ENCODE results near the gene NCS1.

NCS1 gene

DNA sequence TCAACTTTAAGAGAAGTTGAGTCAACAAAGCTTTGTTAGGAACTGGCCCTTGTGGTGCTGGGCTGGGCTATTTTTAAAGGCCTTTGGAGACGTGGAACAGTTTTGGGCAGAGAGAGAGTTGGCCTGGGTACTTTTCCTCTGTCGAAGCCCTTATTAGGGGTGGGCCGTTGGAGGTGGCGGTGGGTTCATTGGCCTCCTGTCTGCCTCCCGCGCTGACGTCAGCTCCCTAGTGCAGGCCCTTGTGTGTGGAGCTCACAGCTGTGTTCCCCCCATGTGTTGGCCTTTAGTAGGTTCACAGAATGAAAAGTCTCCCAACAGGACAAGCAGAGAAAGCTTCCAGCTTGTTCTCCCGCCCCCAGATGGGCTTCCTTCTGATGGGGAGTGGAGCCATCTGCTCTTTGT lies 2.7 kb downstream of the NCS1 start:
- Histone ChIP-seq H3K36me3 (ENCODE audit: control insufficient read depth, low read length) (no peaks in the 10 kb centered on the region), H3K9me3 (ENCODE audit: control insufficient read depth, insufficient read depth, low read length) (no peaks in the 10 kb centered on the region), H3K4me1 (ENCODE audit: control insufficient read depth, low read length) (no peaks in the 10 kb centered on the region), H3K27ac (ENCODE audit: low read depth, low read length) (no peak overlapping the region), H4K20me1 (ENCODE audit: control insufficient read depth, insufficient read depth, low read depth, low read length) (no peaks in the 10 kb centered on the region), H3K4me2 (ENCODE audit: low read length) (no peak overlapping the region), H3K9me2 (replicated peaks; ENCODE audit: control insufficient read depth, low read length) (no peaks in the 10 kb centered on the region), H3K79me2 (ENCODE audit: control insufficient read depth, low read length) (no peaks in the 10 kb centered on the region), H3K27me3 (ENCODE audit: control insufficient read depth, low read length) (no peaks in the 10 kb centered on the region), H3F3A (ENCODE audit: control insufficient read depth, insufficient read depth) (no peaks in the 10 kb centered on the region), H3K4me3 (ENCODE audit: low read length) (no peak overlapping the region)
- TF ChIP-seq EZH2phosphoT487 (IDR thresholded peaks at IDR 0.05; ENCODE audit: borderline replicate concordance, low read length), result no peak
- TF ChIP-seq, protein P1, sequence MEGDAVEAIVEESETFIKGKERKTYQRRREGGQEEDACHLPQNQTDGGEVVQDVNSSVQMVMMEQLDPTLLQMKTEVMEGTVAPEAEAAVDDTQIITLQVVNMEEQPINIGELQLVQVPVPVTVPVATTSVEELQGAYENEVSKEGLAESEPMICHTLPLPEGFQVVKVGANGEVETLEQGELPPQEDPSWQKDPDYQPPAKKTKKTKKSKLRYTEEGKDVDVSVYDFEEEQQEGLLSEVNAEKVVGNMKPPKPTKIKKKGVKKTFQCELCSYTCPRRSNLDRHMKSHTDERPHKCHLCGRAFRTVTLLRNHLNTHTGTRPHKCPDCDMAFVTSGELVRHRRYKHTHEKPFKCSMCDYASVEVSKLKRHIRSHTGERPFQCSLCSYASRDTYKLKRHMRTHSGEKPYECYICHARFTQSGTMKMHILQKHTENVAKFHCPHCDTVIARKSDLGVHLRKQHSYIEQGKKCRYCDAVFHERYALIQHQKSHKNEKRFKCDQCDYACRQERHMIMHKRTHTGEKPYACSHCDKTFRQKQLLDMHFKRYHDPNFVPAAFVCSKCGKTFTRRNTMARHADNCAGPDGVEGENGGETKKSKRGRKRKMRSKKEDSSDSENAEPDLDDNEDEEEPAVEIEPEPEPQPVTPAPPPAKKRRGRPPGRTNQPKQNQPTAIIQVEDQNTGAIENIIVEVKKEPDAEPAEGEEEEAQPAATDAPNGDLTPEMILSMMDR (IDR thresholded peaks at IDR 0.05; ENCODE audit: low read depth, low read length, poor library complexity, severe bottlenecking), result no peak

DNA sequence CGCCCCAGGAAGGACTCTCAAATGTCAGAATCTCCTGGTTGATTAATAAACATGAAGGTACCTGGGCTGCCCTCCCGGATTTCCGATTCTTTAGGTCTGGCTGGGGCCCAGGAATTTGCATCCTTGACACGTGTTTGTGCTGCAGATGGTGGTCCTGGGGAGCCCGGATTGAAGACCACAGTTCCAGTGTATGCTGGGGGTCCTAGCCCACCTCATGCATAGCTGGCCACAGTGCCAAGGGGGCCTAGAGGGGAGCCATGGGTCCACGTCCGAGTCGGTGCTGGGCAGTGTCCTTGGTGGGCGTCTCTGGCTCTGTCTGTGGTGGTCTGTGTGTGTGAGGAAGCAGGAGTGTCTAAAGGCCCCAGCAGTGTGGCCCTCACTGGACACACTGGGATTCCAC lies 3.2 kb downstream of the NCS1 start:
- Histone ChIP-seq H3K9me3 (ENCODE audit: control insufficient read depth, insufficient read depth, low read length) (no peaks in the 10 kb centered on the region), H3F3A (ENCODE audit: control insufficient read depth, insufficient read depth) (no peaks in the 10 kb centered on the region), H3K27ac (ENCODE audit: low read depth, low read length) (no peak overlapping the region), H4K20me1 (ENCODE audit: control insufficient read depth, insufficient read depth, low read depth, low read length) (no peaks in the 10 kb centered on the region), H3K9me2 (replicated peaks; ENCODE audit: control insufficient read depth, low read length) (no peaks in the 10 kb centered on the region), H3K4me2 (ENCODE audit: low read length) (no peak overlapping the region), H3K4me1 (ENCODE audit: control insufficient read depth, low read length) (no peaks in the 10 kb centered on the region), H3K27me3 (ENCODE audit: control insufficient read depth, low read length) (no peaks in the 10 kb centered on the region), H3K79me2 (ENCODE audit: control insufficient read depth, low read length) (no peaks in the 10 kb centered on the region), H3K36me3 (ENCODE audit: control insufficient read depth, low read length) (no peaks in the 10 kb centered on the region), H3K4me3 (ENCODE audit: low read length) (no peak overlapping the region)
- TF ChIP-seq, protein P1 (IDR thresholded peaks at IDR 0.05; ENCODE audit: low read depth, low read length, poor library complexity, severe bottlenecking), result no peak
- no peak for TF ChIP-seq EZH2phosphoT487 (IDR thresholded peaks at IDR 0.05; ENCODE audit: borderline replicate concordance, low read length)

DNA sequence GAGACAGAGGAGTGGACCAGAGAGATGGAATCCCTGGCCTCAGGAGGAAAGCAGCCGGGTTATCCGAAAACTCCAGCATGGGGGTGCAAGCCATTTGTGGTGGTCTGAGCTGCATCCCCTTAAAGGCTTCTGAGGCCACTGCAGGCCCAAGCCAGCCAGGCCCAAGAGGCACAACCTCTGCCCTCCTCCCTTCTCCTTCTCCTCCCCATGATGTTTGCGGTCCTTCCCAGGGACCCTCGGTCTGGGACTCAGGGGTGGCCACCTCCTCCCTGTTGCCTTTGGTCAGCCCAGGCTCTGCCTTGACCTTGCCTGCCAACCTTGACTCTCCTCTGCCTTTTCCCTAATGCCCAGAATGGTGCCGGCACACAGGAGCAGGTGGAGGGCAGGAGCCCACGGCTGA lies 4.6 kb downstream of the NCS1 start:
- H3K79me2 ChIP-seq (ENCODE audit: control insufficient read depth, low read length), result no peaks in the 10 kb centered on the region
- no peaks in the 10 kb centered on the region for H3K36me3 ChIP-seq (ENCODE audit: control insufficient read depth, low read length)
- no peaks in the 10 kb centered on the region for H3K27me3 ChIP-seq (ENCODE audit: control insufficient read depth, low read length)
- no peak overlapping the region for H3K4me3 ChIP-seq (ENCODE audit: low read length)
- H3K4me2 ChIP-seq (ENCODE audit: low read length), result no peak overlapping the region
- H3K27ac ChIP-seq (ENCODE audit: low read depth, low read length), result no peak overlapping the region
- no peaks in the 10 kb centered on the region for H3F3A ChIP-seq (ENCODE audit: control insufficient read depth, insufficient read depth)
- no peaks in the 10 kb centered on the region for H4K20me1 ChIP-seq (ENCODE audit: control insufficient read depth, insufficient read depth, low read depth, low read length)
- TF ChIP-seq, protein P1 (IDR thresholded peaks at IDR 0.05; ENCODE audit: low read depth, low read length, poor library complexity, severe bottlenecking), result no peak
- no peak for TF ChIP-seq EZH2phosphoT487 (IDR thresholded peaks at IDR 0.05; ENCODE audit: borderline replicate concordance, low read length)
- no peaks in the 10 kb centered on the region for H3K4me1 ChIP-seq (ENCODE audit: control insufficient read depth, low read length)
- H3K9me2 ChIP-seq (replicated peaks; ENCODE audit: control insufficient read depth, low read length), result no peaks in the 10 kb centered on the region
- H3K9me3 ChIP-seq (ENCODE audit: control insufficient read depth, insufficient read depth, low read length), result no peaks in the 10 kb centered on the region

All from DOHH2 (cell line).